Keratinocyte (primary cell): Measurements from ENCODE around the gene CCNA2. TPM values are rescaled to one million over a fixed set of nuclear protein-coding genes. Genes with fewer than 3 reads are reported as not detected.

ENCODE experiments used
- DNase-seq: peaks from one replicate; pipeline ENCODE4 v3.0.0-alpha.2; 2011; ENCODE audit warnings: low read depth, missing footprints, low spot score
- FAIRE-seq: peaks from 2 replicates; lab custom pipeline; 2011; peaks lifted over from hg19 to GRCh38; lab: Jason Lieb, UNC
- H2AFZ ChIP-seq: 2 replicates; pipeline ENCODE4 v1.6.0; 2012; ENCODE audit warnings: low read length, control low read depth, inconsistent platforms; ENCODE audit not compliant: control insufficient read depth
- H3K27ac ChIP-seq: 2 replicates; pipeline ENCODE4 v1.5.1; 2011; ENCODE audit warnings: low read length; ENCODE audit not compliant: control insufficient read depth, insufficient read depth
- H3K27me3 ChIP-seq: 3 replicates; pipeline ENCODE4 v1.6.0; 2011; ENCODE audit warnings: low read length; ENCODE audit not compliant: control insufficient read depth, insufficient read depth; ENCODE audit errors: extremely low read depth
- H3K36me3 ChIP-seq, 2 experiments: 2 replicates in 1 of 2; 3 replicates in 1 of 2; pipeline ENCODE4 v1.5.1; 2011; ENCODE audit warnings: low read length in 2 of 2, mild to moderate bottlenecking in 1 of 2; ENCODE audit not compliant: control insufficient read depth in 2 of 2, insufficient read depth in 2 of 2; ENCODE audit errors: extremely low read depth in 1 of 2
- H3K4me1 ChIP-seq: 3 replicates; pipeline ENCODE4 v1.5.1; 2011; ENCODE audit warnings: low read length; ENCODE audit not compliant: control insufficient read depth, insufficient read depth; ENCODE audit errors: extremely low read depth
- H3K4me2 ChIP-seq: 3 replicates; pipeline ENCODE4 v1.6.0; 2011; ENCODE audit warnings: low read depth, low read length; ENCODE audit not compliant: control insufficient read depth, insufficient read depth; ENCODE audit errors: extremely low read depth
- H3K4me3 ChIP-seq, 3 experiments: fragments of 200-600 bp in 1 of 3; sonication (generic) in 1 of 3; 2 replicates in 2 of 3; 3 replicates in 1 of 3; pipeline ENCODE4 v1.5.1; 2011 to 2016; ENCODE audit warnings: low read length in 3 of 3, mild to moderate bottlenecking in 3 of 3, control low read depth in 2 of 3, inconsistent platforms in 1 of 3, low read depth in 1 of 3, mixed read lengths in 1 of 3, mixed run types in 1 of 3, moderate library complexity in 1 of 3; ENCODE audit not compliant: control insufficient read depth in 2 of 3, insufficient read depth in 2 of 3; ENCODE audit errors: extremely low read depth in 1 of 3
- H3K79me2 ChIP-seq: 2 replicates; pipeline ENCODE4 v1.6.0; 2012; ENCODE audit warnings: low read length; ENCODE audit not compliant: control insufficient read depth, insufficient read depth
- H3K9ac ChIP-seq: 3 replicates; pipeline ENCODE4 v1.6.0; 2011; ENCODE audit warnings: low read length; ENCODE audit not compliant: control insufficient read depth, insufficient read depth; ENCODE audit errors: extremely low read depth
- H3K9me1 ChIP-seq: 3 replicates; pipeline ENCODE4 v1.6.0; 2011; ENCODE audit warnings: low read length; ENCODE audit not compliant: control insufficient read depth, insufficient read depth; ENCODE audit errors: extremely low read depth
- H3K9me3 ChIP-seq: 2 replicates; pipeline ENCODE4 v1.5.1; 2012; ENCODE audit warnings: low read depth, low read length; ENCODE audit not compliant: control insufficient read depth
- H4K20me1 ChIP-seq: 3 replicates; pipeline ENCODE4 v1.6.0; 2011; ENCODE audit warnings: low read length; ENCODE audit not compliant: control insufficient read depth, insufficient read depth; ENCODE audit errors: extremely low read depth
- CTCF ChIP-seq, 3 experiments: IDR thresholded peaks in 1 of 3; conservative IDR thresholded peaks in 1 of 3; optimal IDR thresholded peaks in 1 of 3; 2 replicates in 2 of 3; 3 replicates in 1 of 3; pipeline versions ENCODE3 to v1.5.1; 2011; ENCODE audit warnings: low read length in 3 of 3, mild to moderate bottlenecking in 3 of 3, moderate library complexity in 2 of 3, control low read depth in 1 of 3, inconsistent platforms in 1 of 3; ENCODE audit not compliant: insufficient read depth in 2 of 3; ENCODE audit errors: extremely low read depth in 1 of 3
- EZH2 ChIP-seq: IDR thresholded peaks from one replicate; pipeline ENCODE4 v1.6.1; 2012; ENCODE audit warnings: inconsistent platforms, mild to moderate bottlenecking, low read length, moderate library complexity
- dilution Hi-C: fragments of 300-500 bp; cut with MboI; formaldehyde crosslinking; loops from one replicate; pipeline ENCODE4 v1.7.0; 2020; ENCODE audit warnings: low sequenced_read_pairs; ENCODE audit not compliant: extremely low pct_ligation_motif_present
- polyA plus RNA-seq, 5 experiments: library from polyadenylated mRNA; depleted of rRNA in 3 of 5; stranded (reverse) in 3 of 5; stranded (forward) in 1 of 5; unstranded in 1 of 5; fragments of >200 nt; gene quantifications; 1 replicate in 1 of 5; 2 replicates in 3 of 5; 3 replicates in 1 of 5; pipeline versions ENCODE4 v1.2.1 to v1.2.3, GENCODE V29; 2011 to 2012; ENCODE audit warnings: missing spikeins in 2 of 5, low read depth in 1 of 5, low replicate concordance in 1 of 5

CCNA2 gene
- polyA plus RNA-seq, 1 donor (not counting 4 experiments of a cell fraction or from before 2014, with no cell fraction given), result 27.4 TPM

- Histone ChIP-seq H3K79me2 (no peaks in the 10 kb centered on the region), H3K9me1 (peaks cover 2% of the 10 kb centered on the region), H3K36me3 (no peaks in the 10 kb centered on the region), H4K20me1 (no peaks in the 10 kb centered on the region), H3K4me3 (no peak overlapping the region), H3K9me3 (no peaks in the 10 kb centered on the region), H3K4me1 (peaks cover 35% of the 10 kb centered on the region), H2AFZ (no peak overlapping the region), H3K27ac (no peak overlapping the region), H3K9ac (no peak overlapping the region), H3K27me3 (no peaks in the 10 kb centered on the region), H3K4me2 (peak overlapping the region; percentile 27)
- TF ChIP-seq CTCF (optimal IDR thresholded peaks at IDR 0.05 in 1 of 3, IDR thresholded peaks at IDR 0.05 in 1 of 3, conservative IDR thresholded peaks at IDR 0.05 in 1 of 3; ENCODE audit: extremely low read depth in 1 of 3, insufficient read depth in 2 of 3, low read length in 3 of 3) (no peak), EZH2 (no peak)
- no peak for DNase-seq
- dilution Hi-C loops, result no loop called here
- FAIRE-seq, result no peak
Measured at GRCh38 chr4:121789455-121789854, 34.2 kb downstream of the CCNA2 start.

DNA sequence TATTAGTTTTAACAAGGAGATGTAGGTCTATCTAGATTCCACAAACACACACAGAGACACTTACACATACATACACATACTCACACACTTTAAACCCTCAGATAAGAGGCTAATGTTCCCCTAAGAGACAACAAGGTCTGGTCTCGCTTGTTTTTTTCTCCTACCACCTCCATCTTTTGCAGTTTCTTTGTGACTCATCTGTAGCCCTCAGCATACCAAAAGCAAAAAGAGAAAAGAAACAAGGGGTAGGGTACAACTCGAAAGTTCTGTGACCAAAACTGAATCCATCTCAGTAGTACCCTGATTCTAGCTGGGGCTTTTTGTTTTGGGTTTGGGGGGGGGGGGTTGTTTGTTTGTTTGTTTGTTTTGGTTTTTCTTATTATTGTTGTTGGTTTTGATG is 34.8 kb downstream of the CCNA2 start:
- FAIRE-seq, result no peak
- Histone ChIP-seq H3K79me2 (no peaks in the 10 kb centered on the region), H2AFZ (no peak overlapping the region), H3K9me3 (no peaks in the 10 kb centered on the region), H3K9ac (no peak overlapping the region), H3K27me3 (no peaks in the 10 kb centered on the region), H3K27ac (no peak overlapping the region), H3K4me1 (peaks cover 35% of the 10 kb centered on the region), H3K36me3 (no peaks in the 10 kb centered on the region), H4K20me1 (no peaks in the 10 kb centered on the region), H3K4me2 (no peak overlapping the region), H3K4me3 (no peak overlapping the region), H3K9me1 (peaks cover 2% of the 10 kb centered on the region)
- dilution Hi-C loops, result no loop called here
- TF ChIP-seq CTCF (optimal IDR thresholded peaks at IDR 0.05 in 1 of 3, IDR thresholded peaks at IDR 0.05 in 1 of 3, conservative IDR thresholded peaks at IDR 0.05 in 1 of 3; ENCODE audit: extremely low read depth in 1 of 3, insufficient read depth in 2 of 3, low read length in 3 of 3) (no peak), EZH2 (no peak)
- DNase-seq, result no peak
